ENCODE data around the gene CLTC.

CLTC gene

DNA sequence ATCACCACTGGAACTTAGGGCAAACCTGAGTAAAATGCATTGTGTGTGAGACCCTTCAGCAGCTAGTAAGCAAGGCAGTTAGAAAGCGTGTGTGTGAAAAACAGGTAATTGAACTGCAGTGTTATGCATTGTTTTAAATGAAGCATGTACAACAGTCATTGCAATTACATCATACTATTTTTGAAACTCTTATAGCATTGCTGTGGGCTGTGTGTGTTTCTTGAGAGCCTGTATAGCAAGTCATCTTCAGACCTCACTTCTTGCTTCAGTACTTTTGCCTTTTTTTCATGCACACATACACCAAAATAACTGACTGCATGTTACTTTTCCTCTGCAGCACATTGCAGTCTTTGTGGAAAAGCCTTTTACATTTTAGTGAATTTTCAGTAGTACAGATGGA, 68.3 kb downstream of the CLTC start:
- DNase-seq: no peak

DNA sequence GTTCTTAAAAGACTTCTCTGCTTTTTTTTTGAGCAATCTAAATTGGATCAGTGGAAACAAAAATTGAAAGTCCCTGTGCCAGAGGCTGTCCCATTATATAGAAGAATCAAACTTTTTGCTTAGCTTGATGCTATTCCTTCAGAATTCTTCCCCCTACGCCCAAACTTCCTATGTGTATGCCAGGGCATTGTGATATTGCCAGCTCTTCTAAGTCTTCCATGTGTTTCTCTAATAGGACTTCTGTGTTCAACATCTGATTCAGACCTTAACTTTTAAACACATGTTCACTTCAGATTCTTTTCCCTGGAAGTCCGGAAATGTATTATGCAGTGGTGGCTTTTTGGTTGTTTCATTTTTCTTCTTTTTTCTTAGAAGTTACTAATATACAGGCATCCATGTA, 68.8 kb downstream of the CLTC start:
- no peak for DNase-seq

DNA sequence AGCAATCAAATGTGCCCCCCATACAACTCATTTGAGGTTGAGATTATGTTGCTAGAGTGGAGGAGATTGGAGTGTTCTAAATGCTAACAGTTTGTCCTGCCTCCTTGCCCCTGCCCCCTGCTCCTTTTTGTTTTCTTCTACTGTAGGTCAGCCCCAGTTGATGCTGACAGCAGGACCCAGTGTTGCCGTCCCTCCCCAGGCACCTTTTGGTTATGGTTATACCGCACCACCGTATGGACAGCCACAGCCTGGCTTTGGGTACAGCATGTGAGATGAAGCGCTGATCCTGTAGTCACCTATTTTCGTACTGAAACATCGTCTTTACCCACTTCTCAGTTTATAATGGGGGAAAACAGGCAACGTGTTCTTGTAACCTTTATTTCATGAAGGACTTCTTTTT, 73.9 kb downstream of the CLTC start:
- no peak for DNase-seq

DNA sequence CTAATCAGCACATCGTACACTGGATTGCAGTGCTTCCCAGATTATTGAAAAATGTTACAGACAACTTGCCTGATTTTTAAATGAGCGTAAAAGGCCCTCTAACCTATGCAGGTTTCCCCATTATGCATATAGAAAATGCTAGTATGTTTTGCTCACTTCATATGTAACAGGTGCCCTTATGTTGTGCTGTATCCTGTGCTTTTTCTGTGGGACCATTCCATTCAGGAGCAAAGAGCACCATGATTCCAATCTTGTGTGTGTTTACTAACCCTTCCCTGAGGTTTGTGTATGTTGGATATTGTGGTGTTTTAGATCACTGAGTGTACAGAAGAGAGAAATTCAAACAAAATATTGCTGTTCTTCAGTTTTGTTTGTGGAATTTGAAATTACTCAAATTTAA, 74.6 kb downstream of the CLTC start:
- no peak for DNase-seq

GRCh38 chr17:59695945-59696681, 76.4 kb downstream of the CLTC start:
- DNase-seq: no peak

DNA sequence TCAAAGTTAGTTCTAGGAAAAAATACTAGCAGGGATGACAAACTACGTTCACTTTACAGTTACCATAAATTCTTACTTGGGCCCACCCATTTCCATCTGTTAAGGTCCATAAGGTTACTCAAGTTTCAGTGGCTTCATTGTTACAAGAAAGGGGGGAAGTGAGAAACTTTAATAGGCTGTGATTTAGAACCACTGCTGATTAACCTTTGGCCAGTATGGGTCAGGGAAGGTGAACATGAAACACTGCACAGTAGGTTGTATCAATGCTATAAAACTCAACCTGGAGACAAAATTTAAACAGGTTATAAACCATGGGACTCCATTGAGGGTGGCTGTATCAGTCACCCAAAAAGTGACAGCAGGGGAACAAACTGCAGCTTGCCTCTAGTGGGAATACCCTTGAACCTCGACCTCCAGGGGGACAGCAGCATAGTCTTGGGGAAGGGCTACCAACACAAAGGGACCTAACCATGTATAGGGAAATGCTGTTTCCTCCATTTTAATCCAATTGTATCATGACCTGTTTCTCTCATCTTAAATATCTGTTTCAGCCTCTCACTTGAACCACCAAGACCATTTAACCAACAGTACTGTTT, 77.1 kb downstream of the CLTC start:
- no peak for DNase-seq

GRCh38 chr17:59698143-59698542, 78.4 kb downstream of the CLTC start:
- no peak for DNase-seq

GRCh38 chr17:59699218-59699617, 79.5 kb downstream of the CLTC start:
- DNase-seq: no peak

- DNase-seq: no peak
Observed at GRCh38 chr17:59699786-59700185, 80.1 kb downstream of the CLTC start.

DNA sequence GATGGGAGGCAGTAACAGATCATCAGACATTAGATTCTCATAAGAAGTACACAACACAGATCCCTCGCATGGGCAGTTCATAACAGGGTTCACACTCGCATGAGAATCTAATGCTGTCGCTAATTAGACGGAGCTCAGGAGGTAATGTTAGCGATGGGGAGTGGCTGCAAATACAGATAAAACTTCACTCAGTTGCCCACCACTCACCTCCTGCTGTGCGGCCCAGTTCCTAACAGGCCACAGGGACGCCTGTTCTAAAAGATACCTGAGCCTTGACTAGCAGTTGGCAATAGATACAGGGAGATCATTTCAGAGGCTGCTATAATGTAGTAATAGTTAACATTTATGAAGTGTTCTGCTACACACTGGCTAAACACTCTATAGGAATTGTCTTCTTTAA, 82.6 kb downstream of the CLTC start:
- DNase-seq: no peak

GRCh38 chr17:59707149-59707970, 87.7 kb downstream of the CLTC start, which contains the start of the genes PTRH2 and VMP1:
Gene PTRH2, minus strand, starts transcription at chr17:59707430. Its CDS starts 9,452 bp downstream, at chr17:59697978.
Gene VMP1, plus strand, starts transcription at chr17:59707654. Its CDS starts 23,793 bp downstream, at chr17:59731447.
- DNase-seq: peak; percentile 88

DNA sequence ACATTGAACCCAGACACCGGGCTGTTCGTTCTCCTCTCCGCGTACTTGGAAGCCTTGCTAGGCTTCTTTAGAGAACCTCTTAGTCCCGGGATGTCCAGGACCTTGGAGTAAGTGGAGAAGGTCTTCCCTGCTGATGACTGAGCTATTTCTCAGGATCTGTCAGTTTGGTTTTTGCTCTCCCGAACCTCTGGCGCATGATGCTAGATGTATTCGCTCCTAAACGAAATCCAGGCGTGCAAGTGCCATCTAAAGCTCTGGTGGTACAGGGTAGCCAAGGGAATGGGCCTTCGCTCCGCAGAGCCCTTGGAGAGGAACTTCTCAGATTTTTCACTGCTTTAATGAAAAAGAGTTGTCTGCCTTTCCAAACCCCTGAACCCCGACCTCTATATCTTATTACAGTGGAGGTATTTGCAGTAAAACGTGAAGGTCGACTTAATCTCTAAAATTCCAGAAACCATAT, 88.3 kb downstream of the CLTC start:
- DNase-seq: no peak

DNA sequence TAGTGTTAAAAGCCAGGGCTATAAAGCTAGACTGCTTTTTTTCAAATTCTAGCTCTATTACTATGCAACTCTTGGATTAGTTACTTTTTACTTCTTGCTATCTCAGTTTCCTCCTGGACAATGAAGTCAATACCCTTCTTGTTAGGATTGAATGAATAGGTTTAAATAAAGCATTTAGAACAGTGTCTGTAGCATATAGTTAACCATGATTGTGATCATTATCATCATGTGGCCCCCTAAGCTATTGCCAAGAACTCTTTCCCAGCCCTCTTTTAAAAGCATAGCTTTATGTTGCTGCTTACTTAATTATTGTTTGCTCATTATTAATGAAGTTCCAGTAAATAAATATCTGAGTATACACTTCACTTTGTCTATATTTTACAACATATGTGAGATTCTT, 92.2 kb downstream of the CLTC start:
- DNase-seq: no peak

DNA sequence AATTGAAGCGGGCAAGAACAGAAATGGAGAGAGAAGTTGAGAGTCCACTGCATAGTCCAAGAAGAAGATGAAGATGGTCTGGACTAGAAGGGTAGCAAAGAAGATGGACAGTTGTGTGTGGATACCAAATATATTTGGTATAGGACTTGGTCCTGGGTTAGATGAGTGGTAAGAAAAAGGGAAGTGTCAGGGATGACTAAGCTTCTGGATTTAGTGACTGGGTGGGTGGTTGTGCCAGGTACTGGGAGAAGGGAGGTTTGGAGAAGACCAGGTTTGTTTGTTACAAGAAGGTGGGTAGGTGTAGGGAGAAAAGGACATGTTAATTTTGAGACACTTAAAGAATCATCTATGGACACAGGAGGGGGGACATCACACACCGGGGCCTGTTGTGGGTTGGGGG, 93.2 kb downstream of the CLTC start:
- DNase-seq: no peak

- no peak for DNase-seq
Observed at GRCh38 chr17:59714255-59714654, 94.6 kb downstream of the CLTC start.

- DNase-seq: no peak
Observed at GRCh38 chr17:59716427-59716826, 96.7 kb downstream of the CLTC start.

GRCh38 chr17:59719526-59719925, 99.8 kb downstream of the CLTC start:
- DNase-seq: no peak

- no peak for DNase-seq
Observed at GRCh38 chr17:59722623-59723022, 102.9 kb downstream of the CLTC start.

GRCh38 chr17:59723041-59723440, 103.3 kb downstream of the CLTC start:
- DNase-seq: no peak

DNA sequence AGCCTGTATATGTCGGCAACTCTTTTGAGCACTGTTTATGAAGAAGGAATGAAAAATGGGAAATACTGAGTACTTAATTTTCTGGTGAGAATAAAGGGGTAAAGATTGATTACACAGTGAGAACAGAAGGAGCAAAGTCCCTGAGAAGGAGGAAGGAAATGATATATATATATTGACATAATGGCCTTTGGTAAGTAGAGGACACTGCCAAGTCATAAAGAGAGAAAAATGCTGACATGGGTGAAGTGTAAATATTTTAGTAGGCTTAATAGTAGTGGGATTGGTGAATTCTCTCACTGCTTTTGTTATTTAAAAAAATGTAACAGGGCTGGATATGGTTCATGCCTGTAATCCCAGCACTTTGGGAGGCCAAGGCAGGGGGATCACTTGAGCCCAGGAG, 103.9 kb downstream of the CLTC start:
- no peak for DNase-seq

DNA sequence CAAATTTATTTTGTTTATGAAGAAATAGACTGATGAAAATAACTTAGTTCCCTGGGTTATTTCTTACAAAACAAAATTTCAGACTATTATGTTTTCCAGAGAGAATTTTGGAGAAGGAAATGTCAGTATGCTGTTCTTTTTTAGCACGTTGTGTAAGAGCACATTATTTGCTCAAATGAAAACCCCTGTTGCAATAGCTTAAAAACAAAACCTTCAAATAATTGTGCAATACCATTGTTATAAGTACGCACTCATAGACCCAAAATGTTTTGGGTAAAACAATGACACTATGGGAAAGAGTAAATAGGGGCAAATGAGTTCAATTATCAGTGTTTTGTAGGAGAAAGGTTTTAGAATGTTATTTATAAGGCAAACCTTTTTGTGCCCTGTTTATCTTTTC, 106.0 kb downstream of the CLTC start:
- no peak for DNase-seq

DNA sequence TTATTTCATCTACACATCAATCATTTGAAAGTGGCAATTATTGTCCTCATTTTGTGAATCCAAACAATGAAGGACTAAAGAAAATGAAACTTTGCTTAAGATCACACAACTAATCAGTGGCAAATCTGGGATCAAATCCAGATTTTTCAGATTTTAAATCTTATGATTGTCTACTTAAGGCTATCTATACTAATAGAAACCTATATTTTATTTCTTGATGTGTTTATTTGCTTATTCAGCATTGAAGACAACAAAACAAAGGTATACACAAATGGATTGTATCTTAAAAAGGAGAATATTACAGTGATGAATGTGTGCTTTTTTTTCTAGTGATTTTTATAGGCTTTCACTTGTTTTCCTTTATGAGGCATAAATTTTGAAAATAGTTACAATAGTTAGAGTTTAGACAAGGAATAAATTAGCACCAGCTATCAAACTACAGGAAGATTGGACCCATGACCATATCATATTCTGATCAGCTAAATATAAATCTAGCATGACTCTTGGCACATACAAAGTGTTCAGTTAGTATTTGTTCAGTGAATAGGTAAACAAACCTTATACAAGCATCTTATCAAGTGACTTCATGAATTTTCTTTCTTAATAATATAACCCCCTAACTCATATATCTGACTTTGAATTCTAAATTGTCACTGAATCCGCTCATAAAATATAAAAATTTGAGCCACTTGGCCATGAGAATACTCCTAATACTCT, 108.3 kb downstream of the CLTC start:
- no peak for DNase-seq

DNA sequence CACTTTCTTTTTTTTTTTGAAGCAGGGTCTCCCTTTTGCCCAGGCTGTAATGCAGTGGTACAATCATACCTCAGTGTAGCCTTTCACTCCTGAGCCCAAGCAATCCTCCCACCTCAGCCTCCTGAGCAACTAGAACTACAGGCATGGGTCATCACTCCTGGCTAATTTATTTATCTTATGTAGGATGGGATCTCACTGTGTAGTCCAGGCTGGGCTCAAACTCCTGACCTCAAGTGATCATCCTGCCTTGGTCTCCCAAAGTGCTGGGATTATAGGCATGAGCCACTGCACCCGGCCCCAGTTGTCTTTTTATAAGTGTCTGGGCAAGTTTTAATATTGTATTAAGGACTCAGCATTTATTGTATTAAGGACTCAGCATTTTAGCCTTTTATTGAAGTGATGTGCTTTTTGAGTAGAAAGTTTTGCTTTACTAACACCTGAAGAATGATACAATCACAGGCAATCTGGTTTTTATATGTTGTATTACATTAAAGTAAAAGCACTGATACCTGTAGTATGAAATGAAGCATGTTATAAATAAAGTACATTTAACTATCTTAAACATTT, 110.7 kb downstream of the CLTC start:
- no peak for DNase-seq

Measured in effector CD8-positive, alpha-beta T cell (primary cell).